Aorta (tissue), 5 donors: ENCODE results near the gene SMAD9. TPM values are rescaled to one million over a fixed set of nuclear protein-coding genes. Genes with fewer than 3 reads are reported as not detected.

ENCODE experiments used
- ATAC-seq: fragments of 200-7000 bp; cut with Tn5 transposase; one replicate; pipeline ENCODE4 v1.9.1; 2022; ENCODE audit warnings: moderate library complexity; ENCODE audit not compliant: low FRiP score
- DNase-seq, 2 donors: peaks; one replicate each; pipeline ENCODE4 v3.0.0-alpha.2; 2020
- H3K27ac ChIP-seq, 2 donors: one replicate each; pipeline ENCODE4 v1.5.1; 2013; ENCODE audit warnings: low read length in 2 of 2, mild to moderate bottlenecking in 2 of 2, moderate library complexity in 2 of 2, control low read depth in 1 of 2, inconsistent platforms in 1 of 2, low read depth in 1 of 2
- H3K27me3 ChIP-seq, 2 donors: one replicate each; pipeline ENCODE4 v1.6.1; 2013; ENCODE audit warnings: control low read depth in 1 of 2, low read length in 1 of 2, mild to moderate bottlenecking in 1 of 2, moderate library complexity in 1 of 2; ENCODE audit not compliant: insufficient read depth in 2 of 2, control insufficient read depth in 1 of 2
- H3K36me3 ChIP-seq, 2 donors: one replicate each; pipeline ENCODE4 v1.6.1; 2013; ENCODE audit warnings: control low read depth in 1 of 2, low read length in 1 of 2, mild to moderate bottlenecking in 1 of 2; ENCODE audit not compliant: insufficient read depth in 2 of 2, control insufficient read depth in 1 of 2
- H3K4me1 ChIP-seq, 2 donors: one replicate each; pipeline ENCODE4 v1.6.1; 2013; ENCODE audit warnings: low read length in 2 of 2, control low read depth in 1 of 2, mild to moderate bottlenecking in 1 of 2, moderate library complexity in 1 of 2; ENCODE audit not compliant: insufficient read depth in 2 of 2, control insufficient read depth in 1 of 2
- H3K4me3 ChIP-seq, 2 donors: one replicate each; pipeline ENCODE4 v1.5.1; 2013; ENCODE audit warnings: low read length in 2 of 2, control low read depth in 1 of 2, mild to moderate bottlenecking in 1 of 2
- H3K9me3 ChIP-seq: one replicate; pipeline ENCODE4 v1.6.1; 2013; ENCODE audit warnings: mild to moderate bottlenecking, low read length; ENCODE audit not compliant: control insufficient read depth
- WGBS, 2 donors: extraction: QIAGEN DNeasy Blood & Tissue Kit; methylation state at CpG; one replicate each; pipeline ENCODE4 v1.1.7; 2013; 5-methylcytosine and 5-hydroxymethylcytosine counted together
- intact Hi-C, 2 donors: fragments of 100-400 bp; cut with DNase I; formaldehyde crosslinking; loops; one replicate each; pipeline versions ENCODE4 v1.14.2 to v1.15.0; 2022
- polyA plus RNA-seq, 2 donors: library from polyadenylated mRNA; stranded (reverse); fragments of 200-250 nt; gene quantifications; one replicate each; pipeline ENCODE4 v1.2.3, GENCODE V29; 2013
- total RNA-seq, 2 donors: library from RNA; stranded (reverse); fragmentation: NEBNext Ultra II Directional; extraction: Animal tissue kit (Norgen Biotek cat#: 25700); gene quantifications; one replicate each; pipeline ENCODE4 v1.2.1, GENCODE V29; 2021
- donor health status: healthy with polysubstance abuse.
- donor health status: Bipolar disorder and iron deficiency.
- donor health status: DM: no; HTN: no; CAD: no.
- donor health status: DM: no; HTN: no; CAD: no.
- donor health status: DM: yes; HTN: yes; CAD: no.

The SMAD9 gene
- total and polyA plus RNA-seq, 4 donors, result 8.3 to 50.8 (median 30.8) TPM

DNA sequence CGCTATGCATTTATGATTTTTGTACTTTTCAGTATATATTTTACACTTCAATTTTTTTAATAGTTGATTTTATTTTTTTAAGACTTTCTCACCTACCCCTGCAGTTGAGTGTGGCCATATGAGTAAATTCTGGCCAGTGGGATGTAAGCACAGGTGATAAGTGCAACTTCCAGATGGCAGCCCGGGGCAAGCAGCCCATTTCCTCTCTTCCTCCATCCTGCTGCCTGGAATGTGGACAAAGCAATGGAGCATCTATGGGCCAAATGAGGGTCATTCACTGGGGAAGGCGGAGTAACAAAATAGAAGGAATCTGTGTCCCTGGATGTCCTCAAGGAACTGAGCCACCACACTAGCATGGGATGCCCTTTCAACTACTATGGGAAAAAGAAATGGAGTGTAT, 88.7 kb downstream of the SMAD9 start:
- H3K4me3 ChIP-seq, result no peak overlapping the region
- 94% methylated on average over 3 of the region's 3 CpGs for WGBS, 2 donors
- ATAC-seq (no peak), DNase-seq (no peak)
- no peak overlapping the region for H3K27ac ChIP-seq
- no peaks in the 10 kb centered on the region for H3K4me1 ChIP-seq
- H3K27me3 ChIP-seq, result no peaks in the 10 kb centered on the region
- peaks cover 0 to 3% of the 10 kb centered on the region in 2 donors for H3K36me3 ChIP-seq
- no peaks in the 10 kb centered on the region for H3K9me3 ChIP-seq
- intact Hi-C loops, result no loop called here

DNA sequence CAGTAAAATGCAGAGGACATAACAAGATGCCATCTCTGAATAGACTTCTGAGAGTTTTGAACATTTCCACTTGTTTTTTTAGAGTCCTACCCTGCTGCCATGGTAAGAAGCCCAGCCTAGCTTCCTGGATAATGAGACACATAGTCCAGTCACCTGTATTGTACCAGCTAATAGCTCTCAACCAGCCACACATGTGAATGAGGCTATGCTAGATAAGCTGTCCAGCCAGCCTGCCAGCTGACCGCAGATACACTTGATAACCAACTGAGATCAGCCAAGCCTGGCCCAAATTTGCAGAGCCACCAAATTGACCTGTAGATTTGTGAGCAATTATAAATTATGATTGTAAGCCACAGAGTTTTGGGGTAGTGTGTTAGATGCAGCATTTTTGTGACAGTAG, 90.3 kb downstream of the SMAD9 start:
- no peaks in the 10 kb centered on the region for H3K4me1 ChIP-seq
- H3K36me3 ChIP-seq, result peaks cover 0 to 3% of the 10 kb centered on the region in 2 donors
- no peaks in the 10 kb centered on the region for H3K27me3 ChIP-seq
- WGBS, 2 donors, result 33 to 50% methylated on average over 1 of the region's 1 CpG
- ATAC-seq (no peak), DNase-seq (no peak)
- no peak overlapping the region for H3K27ac ChIP-seq
- intact Hi-C loops, result no loop called here
- no peak overlapping the region for H3K4me3 ChIP-seq
- no peaks in the 10 kb centered on the region for H3K9me3 ChIP-seq

GRCh38 chr13:36822785-36823184, 97.3 kb downstream of the SMAD9 start:
- Histone ChIP-seq H3K4me1 (peaks cover 3 to 5% of the 10 kb centered on the region in 2 donors), H3K27me3 (no peaks in the 10 kb centered on the region), H3K36me3 (no peaks in the 10 kb centered on the region), H3K4me3 (no peak overlapping the region), H3K27ac (no peak overlapping the region), H3K9me3 (no peaks in the 10 kb centered on the region)
- DNase-seq (no peak), ATAC-seq (no peak)
- intact Hi-C loops, result no loop called here
- WGBS, 2 donors, result 58 to 61% methylated on average over 3 of the region's 3 CpGs

DNA sequence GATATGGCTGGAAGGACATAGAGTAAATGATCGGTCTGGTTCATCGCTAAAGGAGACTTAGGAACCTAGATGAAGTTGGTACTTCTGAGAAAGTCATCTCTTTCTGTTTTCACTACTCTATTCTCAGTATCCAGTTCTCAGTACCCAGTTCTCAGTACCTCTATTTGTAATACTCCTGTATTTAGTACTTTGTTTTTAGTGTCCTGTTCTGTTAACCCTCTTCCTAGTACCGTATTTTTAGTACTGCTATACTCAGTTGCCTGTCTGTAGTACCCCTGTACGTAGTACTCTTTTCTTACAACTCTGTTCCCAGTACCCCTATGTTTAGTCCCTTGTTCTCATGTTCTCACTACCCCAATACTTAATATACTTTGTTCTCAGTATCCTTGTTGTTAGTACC, 99.8 kb downstream of the SMAD9 start:
- H3K4me1 ChIP-seq, result peaks cover 3 to 5% of the 10 kb centered on the region in 2 donors
- H3K27ac ChIP-seq, result no peak overlapping the region
- no peaks in the 10 kb centered on the region for H3K36me3 ChIP-seq
- DNase-seq, result no peak
- intact Hi-C loops, result no loop called here
- no peaks in the 10 kb centered on the region for H3K27me3 ChIP-seq
- peak overlapping the region; percentile 80 to 81 for H3K4me3 ChIP-seq
- no peaks in the 10 kb centered on the region for H3K9me3 ChIP-seq
- no peak for ATAC-seq
- 65 to 66% methylated on average over 4 of the region's 4 CpGs for WGBS, 2 donors

- intact Hi-C loops, result no loop called here
- Histone ChIP-seq H3K27ac (no peak overlapping the region), H3K36me3 (no peaks in the 10 kb centered on the region), H3K27me3 (no peaks in the 10 kb centered on the region), H3K4me3 (peak overlapping the region; percentile 80 to 81), H3K4me1 (peaks cover 3 to 5% of the 10 kb centered on the region in 2 donors), H3K9me3 (no peaks in the 10 kb centered on the region)
- 0 to 1% methylated on average over 20 of the region's 20 CpGs for WGBS, 2 donors
- DNase-seq, result no peak
- peak; percentile 17 for ATAC-seq
Measured at GRCh38 chr13:36819739-36820090, 100.3 kb downstream of the SMAD9 start.

GRCh38 chr13:36818804-36819738, 101.0 kb downstream of the SMAD9 start, which contains the start of gene RFXAP:
Gene RFXAP (plus strand): TSS chr13:36819222. CDS start chr13:36819358, 136 bp downstream.
- ATAC-seq, result peak; percentile 97
- intact Hi-C loops, result no loop called here

DNA sequence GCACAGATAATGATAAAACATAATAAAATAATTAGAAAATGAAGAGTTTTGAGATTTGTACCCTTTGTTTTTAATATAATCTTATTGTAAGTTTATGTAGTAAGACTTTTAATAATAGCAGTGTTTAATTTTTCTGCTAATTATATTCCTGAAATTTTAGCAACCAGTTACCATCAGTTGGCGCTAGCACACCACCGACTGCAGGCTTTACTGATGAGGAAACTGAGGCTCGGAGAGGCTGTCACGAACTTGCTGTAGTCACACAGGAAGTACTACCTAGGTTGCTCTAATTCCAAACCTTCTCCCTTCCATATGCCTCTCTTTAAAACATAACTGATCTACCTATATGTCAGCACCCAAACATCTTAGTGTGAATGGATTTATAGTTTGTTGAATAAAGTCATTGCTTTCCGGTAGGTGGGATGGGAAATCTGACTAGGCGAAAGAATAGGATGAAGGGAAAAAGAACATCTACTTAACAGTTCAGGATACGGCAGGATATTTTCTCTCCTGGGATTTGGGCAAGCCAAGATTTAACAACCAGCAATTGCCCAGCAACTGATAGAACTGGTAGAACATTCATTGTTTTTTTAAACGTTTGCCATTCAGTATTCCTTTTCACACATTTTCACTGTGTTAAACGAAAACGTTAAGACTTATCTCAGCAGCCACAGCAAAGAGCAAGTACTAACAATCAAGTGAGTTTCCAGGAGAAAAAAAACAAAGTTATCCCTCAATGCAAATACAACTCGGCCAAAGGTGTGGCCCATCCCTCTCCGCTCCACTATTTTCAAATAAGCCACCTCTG, 101.8 kb downstream of the SMAD9 start:
- DNase-seq (no peak), ATAC-seq (peak; percentile 27)
- intact Hi-C loops, result no loop called here
- H3K4me3 ChIP-seq, result peak overlapping the region; percentile 22 to 80
- WGBS, 2 donors, result 22 to 25% methylated on average over 12 of the region's 12 CpGs
- H3K27ac ChIP-seq, result peak overlapping the region in 1 of 2 donors; percentile 39
- H3K4me1 ChIP-seq, result peaks cover 3 to 5% of the 10 kb centered on the region in 2 donors
- H3K27me3 ChIP-seq, result no peaks in the 10 kb centered on the region
- no peaks in the 10 kb centered on the region for H3K36me3 ChIP-seq
- H3K9me3 ChIP-seq, result no peaks in the 10 kb centered on the region

More at GRCh38 chr13:36818804-36819738, 101.0 kb downstream of the SMAD9 start, which contains the start of gene RFXAP:
- peak; percentile 94 to 97 for DNase-seq
- no peaks in the 10 kb centered on the region for H3K36me3 ChIP-seq
- H3K27ac ChIP-seq, result peak within 1 kb of the TSS in 1 of 2 donors; percentile 39
- no peaks in the 10 kb centered on the region for H3K27me3 ChIP-seq
- H3K4me1 ChIP-seq, result peaks cover 3 to 5% of the 10 kb centered on the region in 2 donors
- H3K9me3 ChIP-seq, result no peaks in the 10 kb centered on the region
- peak within 1 kb of the TSS; percentile 80 to 81 for H3K4me3 ChIP-seq
- 0 to 1% methylated on average over 76 to 78 of the region's 78 CpGs for WGBS, 2 donors

GRCh38 chr13:36815062-36815461, 105.0 kb downstream of the SMAD9 start:
- Histone ChIP-seq H3K36me3 (no peaks in the 10 kb centered on the region), H3K27me3 (no peaks in the 10 kb centered on the region), H3K9me3 (no peaks in the 10 kb centered on the region), H3K4me1 (no peaks in the 10 kb centered on the region), H3K27ac (no peak overlapping the region), H3K4me3 (no peak overlapping the region)
- WGBS, 2 donors, result 85 to 90% methylated on average over 2 of the region's 2 CpGs
- ATAC-seq (no peak), DNase-seq (no peak)
- intact Hi-C loops, result no loop called here
